Measurements from ENCODE around the gene CSMD2. TPM values are rescaled to one million over a fixed set of nuclear protein-coding genes. Genes with fewer than 3 reads are reported as not detected.

The CSMD2 gene
- polyA plus RNA-seq, 1 of the 3 experiments (the other 2 are of a cell fraction), result not detected

GRCh38 chr1:33897092-33897725 lies 267.8 kb downstream of the CSMD2 start:
- Histone ChIP-seq H3K27me3 (ENCODE audit: insufficient read depth) (no peaks in the 10 kb centered on the region), H2AFZ (ENCODE audit: low read depth) (no peak overlapping the region), H3K4me1 (ENCODE audit: control insufficient read depth in 1 of 2, insufficient read depth in 2 of 2, low read depth in 1 of 2, low read length in 1 of 2) (peaks cover 0 to 10% of the 10 kb centered on the region in 2 experiments; a peak in 1 of 4 replicates), H3K27ac (ENCODE audit: low read depth in 2 of 2, low read length in 1 of 2) (no peak overlapping the region), H3K9me3 (no peaks in the 10 kb centered on the region), H3K4me2 (no peak overlapping the region), H3K79me2 (ENCODE audit: insufficient read depth) (no peaks in the 10 kb centered on the region), H3K36me3 (replicated peaks in 1 of 2; ENCODE audit: control insufficient read depth in 1 of 2, insufficient read depth in 2 of 2, low read length in 1 of 2) (no peaks in the 10 kb centered on the region), H3K9me2 (no peaks in the 10 kb centered on the region), H3K9ac (no peak overlapping the region), H3K4me3 (ENCODE audit: low read depth in 2 of 2, low read length in 1 of 2) (no peak overlapping the region), H4K20me1 (ENCODE audit: insufficient read depth) (no peaks in the 10 kb centered on the region), H3F3A (replicated peaks; ENCODE audit: insufficient read depth) (no peaks in the 10 kb centered on the region)
- no peak for DNase-seq
- CTCF ChIA-PET, result interaction anchor here (1.0 kb wide), 1 partner anchor 162 kb away, joined by 3 read pairs; no protein-coding TSS in a partner anchor
- POLR2A ChIA-PET, result no interaction called here
- WGBS (ENCODE audit: low lambda C conversion rate), result 50% methylated on average over 4 of the region's 5 CpGs
- TF ChIP-seq TCF12 (IDR thresholded peaks at IDR 0.05), result no peak
- TF ChIP-seq CHD2 (IDR thresholded peaks at IDR 0.05; ENCODE audit: low read length, partially characterized antibody), result no peak
- no peak for TF ChIP-seq MXI1 (IDR thresholded peaks at IDR 0.05; ENCODE audit: low read depth, low read length)
- TF ChIP-seq CTCF (IDR thresholded peaks at IDR 0.05), result no peak
- no peak for TF ChIP-seq USF2 (IDR thresholded peaks at IDR 0.05; ENCODE audit: borderline replicate concordance, low read depth, low read length)
- TF ChIP-seq RAD21 (IDR thresholded peaks at IDR 0.05; ENCODE audit: low read length), result no peak
- TF ChIP-seq TAF1 (IDR thresholded peaks at IDR 0.05; ENCODE audit: borderline replicate concordance, low read depth, low read length), result no peak
- TF ChIP-seq GATA2 (CRISPR knock-in tag; IDR thresholded peaks at IDR 0.05), result no peak
- TF ChIP-seq REST (IDR thresholded peaks at IDR 0.05; ENCODE audit: low read depth, low read length), result no peak
- TF ChIP-seq JUND (IDR thresholded peaks at IDR 0.05), result no peak
- TF ChIP-seq USF1 (IDR thresholded peaks at IDR 0.05; ENCODE audit: borderline replicate concordance, low read depth), result no peak
- no peak for TF ChIP-seq RXRA (IDR thresholded peaks at IDR 0.05; ENCODE audit: borderline replicate concordance, low read depth)
- no peak for TF ChIP-seq RCOR1 (IDR thresholded peaks at IDR 0.05; ENCODE audit: low read length)
- TF ChIP-seq TEAD4 (IDR thresholded peaks at IDR 0.05; ENCODE audit: borderline replicate concordance, insufficient read depth), result no peak
- no peak for TF ChIP-seq FOSL2 (IDR thresholded peaks at IDR 0.05; ENCODE audit: borderline replicate concordance, low read depth)
